GM12872 (cell line): ENCODE data around the gene SLC6A2.

ENCODE experiments used
- TF ChIP-seq, protein P1 (sequence below): IDR thresholded peaks from 3 replicates; pipeline ENCODE4 v1.5.1; 2011; ENCODE audit warnings: low read depth, mild to moderate bottlenecking, low read length, moderate library complexity; ENCODE audit not compliant: insufficient read depth

SLC6A2 gene

GRCh38 chr16:55624696-55625095 is 31.1 kb upstream of the SLC6A2 start:
- TF ChIP-seq, protein P1, sequence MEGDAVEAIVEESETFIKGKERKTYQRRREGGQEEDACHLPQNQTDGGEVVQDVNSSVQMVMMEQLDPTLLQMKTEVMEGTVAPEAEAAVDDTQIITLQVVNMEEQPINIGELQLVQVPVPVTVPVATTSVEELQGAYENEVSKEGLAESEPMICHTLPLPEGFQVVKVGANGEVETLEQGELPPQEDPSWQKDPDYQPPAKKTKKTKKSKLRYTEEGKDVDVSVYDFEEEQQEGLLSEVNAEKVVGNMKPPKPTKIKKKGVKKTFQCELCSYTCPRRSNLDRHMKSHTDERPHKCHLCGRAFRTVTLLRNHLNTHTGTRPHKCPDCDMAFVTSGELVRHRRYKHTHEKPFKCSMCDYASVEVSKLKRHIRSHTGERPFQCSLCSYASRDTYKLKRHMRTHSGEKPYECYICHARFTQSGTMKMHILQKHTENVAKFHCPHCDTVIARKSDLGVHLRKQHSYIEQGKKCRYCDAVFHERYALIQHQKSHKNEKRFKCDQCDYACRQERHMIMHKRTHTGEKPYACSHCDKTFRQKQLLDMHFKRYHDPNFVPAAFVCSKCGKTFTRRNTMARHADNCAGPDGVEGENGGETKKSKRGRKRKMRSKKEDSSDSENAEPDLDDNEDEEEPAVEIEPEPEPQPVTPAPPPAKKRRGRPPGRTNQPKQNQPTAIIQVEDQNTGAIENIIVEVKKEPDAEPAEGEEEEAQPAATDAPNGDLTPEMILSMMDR = no peak

DNA sequence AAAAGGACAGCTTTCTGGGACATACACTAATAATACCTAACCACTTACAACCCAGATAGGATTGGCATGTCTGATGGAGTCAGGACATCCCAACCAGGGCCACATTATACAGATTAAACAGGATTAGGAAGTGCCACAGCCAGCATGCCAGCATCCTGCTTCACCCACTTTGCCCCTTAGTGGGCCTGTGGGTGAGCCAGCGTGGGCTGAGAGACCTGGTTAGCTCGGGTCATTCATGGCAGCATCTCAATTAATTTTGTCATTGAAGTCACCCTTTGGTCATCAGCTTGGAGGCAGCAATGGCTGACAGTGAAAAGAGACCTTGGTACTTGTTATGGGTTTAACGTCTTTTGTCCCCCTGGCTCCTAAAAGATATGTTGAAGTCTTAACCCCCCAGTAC is 29.9 kb upstream of the SLC6A2 start:
- TF ChIP-seq, protein P1 = no peak

DNA sequence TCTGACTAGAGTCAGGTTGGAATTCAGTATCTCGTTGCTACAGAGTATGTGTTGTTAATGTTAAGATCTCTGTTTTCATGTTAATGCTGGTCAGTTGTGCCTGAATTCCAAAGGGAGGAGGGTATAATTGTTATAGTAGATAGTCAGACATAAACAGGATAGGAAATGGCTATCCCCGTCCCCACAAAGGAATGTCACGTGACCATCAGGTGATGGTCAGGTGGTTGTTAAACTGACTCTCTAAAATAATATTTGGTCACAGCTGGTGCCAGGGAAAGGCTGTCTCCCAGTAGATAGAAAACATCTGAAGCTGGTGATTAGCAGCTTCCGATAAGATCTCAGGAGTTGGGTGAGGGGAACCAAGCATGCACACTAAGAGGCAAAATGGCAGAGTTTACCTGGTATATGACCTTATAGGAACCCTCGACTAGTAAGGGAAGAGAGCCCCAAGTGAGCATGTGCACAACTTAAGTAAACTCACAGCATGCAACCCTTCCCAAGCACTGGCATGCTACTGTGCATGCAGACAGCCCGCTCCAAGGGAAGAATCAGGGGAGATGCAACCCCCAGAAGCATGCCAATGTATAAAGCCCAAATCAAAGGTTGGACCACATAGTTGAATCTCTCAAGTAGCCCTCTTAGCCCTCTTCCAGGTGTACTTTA is 27.4 kb upstream of the SLC6A2 start:
- TF ChIP-seq, protein P1 = no peak

GRCh38 chr16:55630774-55631173 is 25.0 kb upstream of the SLC6A2 start:
- TF ChIP-seq, protein P1 = no peak

DNA sequence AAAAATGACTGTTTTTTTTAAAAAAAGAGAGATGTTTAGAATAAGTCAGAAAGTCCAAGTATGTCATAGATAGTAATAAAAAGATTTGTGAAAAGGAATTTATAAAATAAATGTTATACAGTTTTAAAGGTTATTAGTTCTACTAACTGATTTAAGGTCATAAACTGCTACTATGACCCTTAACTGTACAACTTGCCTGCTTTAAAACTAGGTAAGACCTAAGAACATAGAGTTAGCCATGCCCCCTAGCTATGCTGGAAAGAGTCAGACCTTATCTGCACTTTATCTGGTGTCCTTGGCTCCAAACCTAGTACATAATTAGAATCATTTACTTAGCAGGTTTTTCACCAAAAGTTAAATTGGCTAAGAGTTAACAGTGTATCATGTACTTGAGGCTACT is 23.5 kb upstream of the SLC6A2 start:
- TF ChIP-seq, protein P1 = no peak

- TF ChIP-seq, protein P1 = no peak
Measured at GRCh38 chr16:55634193-55634592, 21.6 kb upstream of the SLC6A2 start.

GRCh38 chr16:55638256-55638655 is 17.5 kb upstream of the SLC6A2 start:
- TF ChIP-seq, protein P1 = no peak
